Breast epithelium (tissue), 3 donors: Measurements from ENCODE around the gene SLC2A3.
"Not testable (repeated sequence)": the region's sequence is repeated elsewhere in the genome, so short reads cannot be mapped to it uniquely, and the experiment has no call there.

Experiments
- POLR2AphosphoS5 ChIP-seq, 3 donors: sonication (generic); formaldehyde crosslinking; IDR thresholded peaks; one replicate each; pipeline ENCODE4 v1.6.1; 2017; ENCODE audit warnings: antibody characterized with exemption in 3 of 3
- TF ChIP-seq, protein P1 (sequence below), 3 donors: fragments of 450-650 bp; IDR thresholded peaks; one replicate each; pipeline ENCODE4 v1.5.1; 2016 to 2017; ENCODE audit warnings: antibody characterized with exemption in 3 of 3, mild to moderate bottlenecking in 3 of 3, moderate library complexity in 3 of 3

GRCh38 chr12:7921181-7921580, 14.8 kb downstream of the SLC2A3 start:
- TF ChIP-seq, protein P1, sequence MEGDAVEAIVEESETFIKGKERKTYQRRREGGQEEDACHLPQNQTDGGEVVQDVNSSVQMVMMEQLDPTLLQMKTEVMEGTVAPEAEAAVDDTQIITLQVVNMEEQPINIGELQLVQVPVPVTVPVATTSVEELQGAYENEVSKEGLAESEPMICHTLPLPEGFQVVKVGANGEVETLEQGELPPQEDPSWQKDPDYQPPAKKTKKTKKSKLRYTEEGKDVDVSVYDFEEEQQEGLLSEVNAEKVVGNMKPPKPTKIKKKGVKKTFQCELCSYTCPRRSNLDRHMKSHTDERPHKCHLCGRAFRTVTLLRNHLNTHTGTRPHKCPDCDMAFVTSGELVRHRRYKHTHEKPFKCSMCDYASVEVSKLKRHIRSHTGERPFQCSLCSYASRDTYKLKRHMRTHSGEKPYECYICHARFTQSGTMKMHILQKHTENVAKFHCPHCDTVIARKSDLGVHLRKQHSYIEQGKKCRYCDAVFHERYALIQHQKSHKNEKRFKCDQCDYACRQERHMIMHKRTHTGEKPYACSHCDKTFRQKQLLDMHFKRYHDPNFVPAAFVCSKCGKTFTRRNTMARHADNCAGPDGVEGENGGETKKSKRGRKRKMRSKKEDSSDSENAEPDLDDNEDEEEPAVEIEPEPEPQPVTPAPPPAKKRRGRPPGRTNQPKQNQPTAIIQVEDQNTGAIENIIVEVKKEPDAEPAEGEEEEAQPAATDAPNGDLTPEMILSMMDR (IDR thresholded peaks at IDR 0.05), result not testable (repeated sequence)
- not testable (repeated sequence) for TF ChIP-seq POLR2AphosphoS5 (IDR thresholded peaks at IDR 0.05)
